Inferior parietal cortex (tissue), 1 donor: ENCODE results near the gene TPD52L1.
"Not testable (repeated sequence)": the region's sequence is repeated elsewhere in the genome, so short reads cannot be mapped to it uniquely, and the experiment has no call there.

Experiments
- DNase-seq: peaks from one replicate; pipeline ENCODE4 v3.0.0-alpha.2; 2016; ENCODE audit errors: extremely low spot score

Gene TPD52L1

DNA sequence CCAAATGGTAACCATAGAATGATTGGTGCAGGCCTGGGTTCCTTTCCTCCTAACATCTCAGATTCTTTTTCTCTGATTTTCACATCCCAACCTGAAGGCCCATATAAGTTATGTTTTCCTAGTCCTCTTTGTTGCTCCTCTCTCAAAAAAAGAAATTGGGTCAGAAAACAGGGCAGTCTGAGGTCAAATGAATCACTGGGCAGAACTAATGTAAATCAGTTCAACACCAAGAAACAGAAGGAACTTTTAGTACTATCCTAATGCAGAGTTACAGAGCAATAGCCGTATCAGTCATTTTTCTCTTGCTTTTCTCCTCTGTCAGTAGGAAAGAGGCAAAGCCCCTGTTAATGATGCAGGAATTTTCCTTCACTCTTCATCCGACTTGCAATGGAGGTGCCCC is 11.0 kb upstream of the TPD52L1 start:
- DNase-seq: no peak

- no peak for DNase-seq
Observed at GRCh38 chr6:125144822-125145221, 8.8 kb upstream of the TPD52L1 start.

- DNase-seq: no peak
Observed at GRCh38 chr6:125149256-125150144, 4.1 kb upstream of the TPD52L1 start.

GRCh38 chr6:125151700-125152099 is 1.9 kb upstream of the TPD52L1 start:
- no peak for DNase-seq

- no peak for DNase-seq
Observed at GRCh38 chr6:125154118-125154760, 666 bp downstream of the TPD52L1 start.

- DNase-seq: no peak
Observed at GRCh38 chr6:125154761-125155135, 1.2 kb downstream of the TPD52L1 start.

DNA sequence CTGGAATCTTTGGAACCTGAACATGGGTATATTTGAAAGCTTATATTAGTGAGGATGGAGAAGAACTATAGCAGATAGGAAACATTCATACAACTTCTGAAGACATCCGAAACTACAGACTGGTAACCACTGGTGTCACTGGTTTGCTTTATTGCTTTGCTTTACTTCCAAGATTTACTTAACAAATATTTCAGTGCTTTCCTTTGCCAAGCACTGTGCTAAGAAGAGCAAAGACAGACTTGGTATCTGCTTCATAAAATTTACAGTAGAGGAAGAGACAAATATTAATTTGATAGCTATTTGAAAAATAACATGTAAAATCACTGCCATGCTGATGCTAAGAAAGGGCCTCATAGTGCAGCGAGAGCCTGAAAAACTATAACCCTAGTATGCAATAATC is 1.8 kb downstream of the TPD52L1 start:
- DNase-seq: no peak

DNA sequence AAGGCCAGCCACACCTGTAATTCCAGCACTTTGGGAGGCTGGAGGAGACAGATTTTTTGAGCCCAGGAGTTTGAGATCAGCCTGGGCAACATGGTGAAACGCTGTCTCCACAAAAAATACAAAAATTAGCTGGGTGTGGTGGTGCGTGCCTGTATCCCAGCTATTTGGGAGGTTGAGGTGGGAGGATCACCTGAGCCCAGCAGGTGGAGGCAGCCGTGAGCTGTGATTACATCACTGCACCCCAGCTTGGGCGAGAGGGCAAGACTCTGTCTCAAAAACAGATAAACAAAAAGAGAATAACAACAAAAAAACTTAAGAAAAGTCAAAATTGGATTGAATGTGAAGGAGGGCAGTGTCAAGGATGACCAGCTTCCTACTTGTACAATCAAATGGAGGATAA is 2.9 kb downstream of the TPD52L1 start:
- DNase-seq: no peak

DNA sequence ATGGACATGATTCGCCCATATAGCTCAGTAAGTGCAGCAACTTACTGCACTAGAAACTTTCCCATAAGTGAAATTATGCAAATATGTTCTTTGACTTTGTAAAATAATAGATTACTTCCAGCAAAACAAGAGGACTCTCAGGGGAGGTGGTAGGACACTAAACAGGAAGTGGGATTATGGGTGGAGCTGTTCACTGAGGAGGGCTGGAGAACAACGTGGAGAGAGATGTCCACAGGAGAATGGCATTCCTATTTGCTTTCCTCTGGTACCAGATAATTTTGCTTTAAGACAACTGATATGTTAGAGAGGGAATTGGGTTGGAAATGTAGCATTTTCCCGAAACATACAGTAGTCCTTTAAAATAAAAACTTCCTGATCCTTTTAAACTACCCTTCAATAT is 3.7 kb downstream of the TPD52L1 start:
- DNase-seq: no peak

GRCh38 chr6:125157725-125158124 is 4.2 kb downstream of the TPD52L1 start:
- no peak for DNase-seq

DNA sequence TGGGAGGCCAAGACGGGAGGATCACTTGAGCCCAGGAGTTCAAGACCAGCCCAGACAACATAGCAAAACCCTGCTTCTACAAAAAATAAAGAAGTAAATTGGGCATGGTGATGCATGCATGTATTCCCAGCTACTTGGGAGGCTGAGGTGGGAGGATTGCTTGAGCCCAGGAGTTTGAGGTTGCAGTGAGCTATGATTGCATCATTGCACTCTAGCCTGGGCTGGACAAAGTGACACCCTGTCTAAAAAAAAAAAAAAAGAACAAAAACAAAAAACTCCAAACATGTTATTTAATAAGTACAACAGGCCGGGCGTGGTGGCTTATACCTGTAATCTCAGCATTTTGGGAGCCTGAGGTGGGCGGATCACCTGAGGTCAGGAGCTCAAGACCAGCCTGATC is 9.8 kb downstream of the TPD52L1 start:
- DNase-seq: not testable (repeated sequence)

- no peak for DNase-seq
Observed at GRCh38 chr6:125163811-125164210, 10.2 kb downstream of the TPD52L1 start.

GRCh38 chr6:125164696-125165095 is 11.1 kb downstream of the TPD52L1 start:
- DNase-seq: no peak

- no peak for DNase-seq
Observed at GRCh38 chr6:125165256-125165655, 11.7 kb downstream of the TPD52L1 start.

GRCh38 chr6:125165776-125166175 is 12.2 kb downstream of the TPD52L1 start:
- DNase-seq: no peak

DNA sequence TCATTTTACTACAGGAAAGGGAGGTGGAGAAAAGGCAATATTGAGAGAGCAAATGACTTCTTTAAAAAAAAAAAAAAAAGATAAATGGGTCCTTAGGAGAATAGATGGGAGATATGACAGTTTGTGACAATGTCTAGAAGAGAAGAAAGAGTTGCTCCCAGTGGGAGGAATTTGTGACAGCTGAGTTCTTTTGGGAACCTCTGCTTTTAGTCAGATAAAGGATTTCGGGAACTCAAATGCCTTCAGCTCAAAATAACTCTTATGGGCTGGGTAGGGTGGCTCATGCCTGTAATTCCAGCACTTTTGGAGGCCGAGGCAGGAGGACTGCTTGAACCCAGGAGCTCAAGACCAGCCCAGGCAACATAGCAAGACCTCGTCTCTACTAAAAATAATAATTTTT is 13.1 kb downstream of the TPD52L1 start:
- no peak for DNase-seq

DNA sequence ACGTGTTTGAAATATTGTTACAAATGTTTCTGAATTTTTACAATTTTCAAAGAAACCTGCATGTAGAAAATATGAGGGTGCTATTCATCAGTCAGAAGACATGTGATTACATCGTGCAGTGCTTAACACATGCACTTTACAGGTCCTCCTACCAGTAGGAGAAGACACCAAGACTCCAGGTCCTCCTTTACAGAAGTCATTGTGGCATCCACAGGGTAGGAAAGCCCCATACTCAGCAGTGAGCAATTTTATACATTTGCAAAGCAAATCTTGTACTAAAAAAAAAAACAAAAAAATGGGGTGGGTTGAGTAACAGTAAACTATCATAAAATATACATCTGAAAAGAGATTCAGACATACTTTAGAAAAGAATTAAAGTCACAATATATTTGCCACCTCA is 14.0 kb downstream of the TPD52L1 start:
- DNase-seq: no peak

- DNase-seq: no peak
Observed at GRCh38 chr6:125169058-125169457, 15.5 kb downstream of the TPD52L1 start.

DNA sequence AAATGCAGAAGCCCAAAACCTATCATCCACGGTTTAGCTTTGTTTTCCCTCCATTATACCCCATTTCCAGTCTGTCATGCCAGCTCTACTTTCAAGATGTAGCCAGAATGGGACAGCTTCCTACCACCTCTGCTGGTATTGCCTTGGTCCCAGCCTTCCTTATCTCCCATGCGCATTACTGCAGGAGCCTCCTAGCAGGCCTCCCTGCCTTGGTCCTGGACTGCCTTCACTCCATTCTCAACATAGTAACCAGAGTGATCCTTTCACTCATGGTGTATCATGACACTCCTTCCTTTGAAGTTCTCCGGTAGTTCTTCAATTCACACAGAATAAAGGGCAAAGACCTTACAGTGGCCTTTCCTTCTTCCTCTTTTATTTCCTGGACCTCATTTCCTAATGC is 15.9 kb downstream of the TPD52L1 start:
- DNase-seq: no peak

GRCh38 chr6:125170376-125170775 is 16.8 kb downstream of the TPD52L1 start:
- no peak for DNase-seq

DNA sequence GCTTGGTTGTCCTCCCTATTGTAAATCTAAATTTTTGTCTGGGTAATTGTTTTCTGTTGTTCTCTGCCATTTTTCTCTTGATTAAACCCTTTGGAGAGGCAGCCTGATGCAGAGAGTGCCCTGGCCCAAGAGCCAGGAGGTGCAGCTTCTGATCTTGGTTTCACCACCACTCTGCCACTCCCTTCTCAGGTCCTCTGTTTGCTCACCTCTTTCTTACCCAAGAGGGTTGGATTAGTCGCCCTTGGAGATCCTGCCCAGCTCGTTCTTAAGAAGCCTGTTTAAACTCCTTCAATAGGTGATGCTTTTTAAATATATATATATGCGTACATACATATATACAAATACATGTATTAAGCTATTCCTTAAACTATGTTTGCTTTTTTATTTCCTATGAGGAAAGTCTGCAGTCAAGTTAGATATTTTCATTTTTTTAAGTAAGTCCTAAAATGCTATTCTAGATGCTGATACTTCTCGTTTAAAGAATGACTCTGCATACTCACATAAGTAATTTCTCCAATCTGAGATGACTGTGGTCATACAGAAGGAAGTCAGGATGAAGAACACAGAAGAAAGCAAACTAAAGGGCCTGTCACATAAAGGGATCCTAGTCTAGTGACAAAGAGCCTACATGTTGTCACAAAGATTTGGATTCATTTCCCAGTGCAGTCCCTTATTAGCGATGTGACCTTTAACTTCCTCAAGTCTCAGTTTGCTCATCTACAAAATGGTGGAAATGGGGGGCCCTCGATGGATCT is 19.9 kb downstream of the TPD52L1 start:
- no peak for DNase-seq

DNA sequence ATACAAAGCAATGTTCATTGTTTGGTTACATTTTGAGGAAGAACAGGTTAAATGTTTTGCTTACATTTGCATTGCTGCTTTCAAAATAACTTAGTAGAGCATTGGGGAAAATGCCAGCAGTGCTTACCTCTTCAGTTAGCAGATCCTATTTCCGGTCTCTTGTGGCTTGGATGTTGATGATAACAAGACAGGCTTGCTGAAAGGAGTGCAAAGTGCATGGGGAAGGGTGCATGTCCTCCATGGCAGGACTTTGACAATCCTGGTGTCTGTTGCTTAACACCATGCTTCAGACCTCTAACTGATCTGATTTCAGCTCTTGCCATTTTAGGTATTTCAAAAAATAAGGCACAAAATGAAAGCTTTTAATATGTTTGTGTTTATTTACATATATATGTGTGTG is 21.1 kb downstream of the TPD52L1 start:
- DNase-seq: no peak
